Bladder microvascular endothelial cell (primary cell): ENCODE data around the gene SCG2. TPM values are rescaled to one million over a fixed set of nuclear protein-coding genes. Genes with fewer than 3 reads are reported as not detected.

Source experiments
- total RNA-seq: library from RNA; depleted of rRNA; stranded (reverse); fragments of >200 nt; gene quantifications from 2 replicates; pipeline ENCODE4 v1.2.3, GENCODE V29; 2014

SCG2 gene
- total RNA-seq, result 0.38 TPM in 1 of 2 replicates, not detected in the other

GRCh38 chr2:223601932-223602666 is at the start of gene SCG2:
Gene SCG2, minus strand, starts transcription at chr2:223602361. Its CDS starts 3,079 bp downstream, at chr2:223599282.

Other genes starting within 250 kb of the SCG2 start
- 2.3 and 5.7 TPM in 2 replicates for gene AP1S3, start 235.2 kb upstream of the SCG2 start, total RNA-seq